NCI-H1436 treated with DMSO at 0.1 percent for 48 hours (cell line): ENCODE results near the gene CTNNA2.

Experiments used
- DNase-seq: peaks from one replicate; lab custom pipeline; 2025; lab: John Stamatoyannopoulos, UW

Gene CTNNA2

GRCh38 chr2:79857888-79858287, 345.0 kb downstream of the CTNNA2 start:
- no peak for DNase-seq

DNA sequence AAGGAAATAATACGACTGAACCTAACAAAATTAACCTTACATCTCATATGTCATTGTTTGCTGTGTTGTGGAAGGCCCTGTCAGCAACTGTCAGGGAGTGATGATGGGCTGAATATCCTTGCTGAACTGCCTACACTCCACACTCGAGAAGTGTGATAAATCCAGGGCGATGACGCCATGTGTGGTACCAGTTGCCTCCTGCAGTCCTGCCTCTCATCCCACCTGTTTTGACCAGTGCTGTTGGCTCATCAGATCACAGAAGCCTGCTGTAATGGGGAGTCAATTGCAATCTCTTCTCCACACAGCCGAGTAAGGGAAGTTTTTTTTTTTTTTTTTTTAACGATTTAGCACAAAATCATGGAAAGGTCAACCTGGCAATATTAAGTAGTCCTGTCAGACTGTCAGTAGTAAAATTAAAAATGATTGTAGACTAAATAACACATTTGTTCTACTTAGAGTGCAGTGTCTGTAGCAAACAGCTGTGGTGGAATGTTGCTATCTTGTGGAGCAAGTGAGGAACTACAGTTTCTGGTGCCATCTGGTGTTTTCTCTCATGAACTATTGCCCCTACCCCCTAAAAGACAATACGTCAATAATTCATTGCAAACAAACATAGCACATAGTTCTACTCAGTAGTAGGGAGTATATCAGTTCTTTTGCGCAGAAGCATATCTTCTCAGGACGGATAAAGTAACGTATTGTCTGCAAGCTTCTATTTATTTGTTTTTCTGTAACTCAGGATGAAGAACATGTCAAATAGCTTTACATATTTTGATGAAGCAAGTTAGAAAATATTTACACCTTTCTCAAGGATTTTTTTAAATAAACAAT, 347.6 kb downstream of the CTNNA2 start:
- no peak for DNase-seq

- DNase-seq = no peak
Observed at GRCh38 chr2:79861059-79861374, 348.2 kb downstream of the CTNNA2 start.

DNA sequence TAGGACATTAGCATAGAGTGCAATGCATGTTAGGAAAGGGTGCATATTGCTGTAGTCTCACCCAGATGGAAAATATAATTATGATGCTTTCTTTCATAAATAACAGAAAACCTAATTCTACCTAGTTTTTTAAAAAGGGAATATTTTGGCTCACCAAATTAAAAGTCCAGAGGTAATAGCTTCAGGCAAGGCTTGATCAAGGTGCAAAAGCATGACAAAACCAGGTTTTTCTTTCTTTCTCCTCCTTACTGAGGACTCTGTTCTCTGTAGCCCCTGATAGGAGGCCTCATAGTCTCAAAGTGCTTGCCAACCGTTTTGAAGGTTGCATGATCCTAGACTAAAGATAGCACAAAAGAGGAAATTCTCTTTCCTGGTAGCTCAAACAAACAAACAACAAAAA, 349.9 kb downstream of the CTNNA2 start:
- DNase-seq = no peak

GRCh38 chr2:79872656-79873055, 359.8 kb downstream of the CTNNA2 start:
- DNase-seq = no peak

GRCh38 chr2:79874015-79874414, 361.2 kb downstream of the CTNNA2 start:
- no peak for DNase-seq

- no peak for DNase-seq
Observed at GRCh38 chr2:79876430-79876829, 363.6 kb downstream of the CTNNA2 start.

- no peak for DNase-seq
Observed at GRCh38 chr2:79882548-79882947, 369.7 kb downstream of the CTNNA2 start.

DNA sequence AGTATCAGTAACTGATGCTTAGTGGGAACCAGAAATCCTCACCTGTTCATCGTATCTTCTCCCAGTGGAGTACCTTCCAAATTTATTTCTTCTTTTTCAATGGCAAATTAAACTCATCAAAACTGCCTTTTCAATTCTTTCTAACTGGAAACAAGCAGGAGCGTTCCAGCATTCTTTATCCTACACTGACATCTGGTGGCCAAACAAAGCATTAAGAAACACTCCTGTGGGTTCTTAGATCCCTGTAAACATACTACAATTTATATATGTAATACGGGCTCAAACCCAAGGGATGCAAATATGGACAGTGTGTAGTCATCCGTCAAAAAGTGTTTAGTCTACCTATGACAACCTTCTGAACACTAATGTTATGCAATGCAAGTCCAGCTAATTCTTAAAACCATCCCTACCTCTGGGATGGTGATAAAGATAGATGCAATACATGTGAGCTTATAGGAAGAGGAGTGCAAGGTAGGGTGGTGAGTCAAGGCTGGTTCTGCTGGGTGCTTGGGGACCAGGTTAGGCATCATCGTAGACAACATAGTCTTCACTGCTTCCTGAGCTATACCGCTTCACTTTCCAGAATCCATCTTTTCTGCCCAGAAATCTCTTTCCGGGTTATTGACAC, 375.0 kb downstream of the CTNNA2 start:
- DNase-seq = peak; percentile 14

DNA sequence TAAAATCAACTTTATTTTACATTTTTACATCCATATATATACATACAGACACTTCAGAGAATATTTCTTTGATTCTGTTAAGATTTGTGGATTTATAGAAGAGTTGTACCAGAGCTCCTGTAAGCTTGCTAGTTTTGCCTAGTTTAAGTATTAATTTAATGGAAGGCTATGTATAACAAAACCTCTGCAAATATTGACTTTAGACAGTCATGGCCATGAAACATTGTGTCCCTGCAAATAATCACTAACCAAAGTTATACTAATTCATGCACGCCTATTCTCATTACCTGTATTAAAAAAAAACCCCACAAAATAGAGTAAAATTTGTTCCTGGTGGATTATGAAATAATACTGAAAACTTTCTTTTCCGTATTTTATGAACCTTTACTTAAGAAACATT, 379.3 kb downstream of the CTNNA2 start:
- DNase-seq = no peak

DNA sequence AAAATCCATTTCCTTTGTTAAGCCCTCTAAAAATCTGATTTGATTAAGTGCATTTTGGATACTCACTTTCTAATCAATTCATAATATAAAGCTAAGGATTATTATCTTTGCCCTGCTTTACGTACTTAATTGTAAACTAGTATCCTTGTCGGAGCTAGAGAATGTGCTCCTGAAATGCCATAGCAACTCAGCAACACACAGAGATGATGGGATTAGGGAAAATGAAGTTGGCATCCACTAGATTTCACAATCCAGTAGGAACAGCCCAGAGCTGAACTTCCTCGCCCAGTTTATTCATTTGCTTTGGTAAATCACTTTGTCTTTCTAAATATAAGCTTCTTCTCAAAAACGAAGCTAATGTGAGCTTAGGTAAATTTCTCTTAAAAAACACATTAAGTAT, 386.3 kb downstream of the CTNNA2 start:
- DNase-seq = no peak

DNA sequence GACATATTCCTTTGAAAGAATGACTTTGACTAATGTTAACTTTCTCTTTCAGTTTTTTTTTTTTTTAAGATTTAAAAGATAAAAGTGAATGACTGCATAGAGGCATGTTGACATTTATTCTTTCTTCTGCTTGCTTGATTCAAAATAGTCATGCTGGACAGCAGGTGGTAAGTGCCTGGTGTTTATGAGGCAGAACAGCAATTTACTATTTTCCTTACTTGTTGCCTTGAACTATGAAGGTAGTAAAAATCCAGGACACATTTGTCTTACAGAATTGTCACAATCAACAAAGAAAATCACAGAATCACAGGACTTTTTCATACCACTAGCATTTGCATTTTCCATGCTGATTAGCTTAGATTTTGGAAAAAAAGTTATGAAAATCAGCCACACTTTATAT, 388.3 kb downstream of the CTNNA2 start:
- DNase-seq = no peak

- DNase-seq = no peak
Observed at GRCh38 chr2:79903222-79904000, 390.6 kb downstream of the CTNNA2 start.

GRCh38 chr2:79906139-79906890, 393.5 kb downstream of the CTNNA2 start:
- no peak for DNase-seq

- DNase-seq = no peak
Observed at GRCh38 chr2:79909521-79909920, 396.7 kb downstream of the CTNNA2 start.

- DNase-seq = no peak
Observed at GRCh38 chr2:79910643-79911042, 397.8 kb downstream of the CTNNA2 start.

DNA sequence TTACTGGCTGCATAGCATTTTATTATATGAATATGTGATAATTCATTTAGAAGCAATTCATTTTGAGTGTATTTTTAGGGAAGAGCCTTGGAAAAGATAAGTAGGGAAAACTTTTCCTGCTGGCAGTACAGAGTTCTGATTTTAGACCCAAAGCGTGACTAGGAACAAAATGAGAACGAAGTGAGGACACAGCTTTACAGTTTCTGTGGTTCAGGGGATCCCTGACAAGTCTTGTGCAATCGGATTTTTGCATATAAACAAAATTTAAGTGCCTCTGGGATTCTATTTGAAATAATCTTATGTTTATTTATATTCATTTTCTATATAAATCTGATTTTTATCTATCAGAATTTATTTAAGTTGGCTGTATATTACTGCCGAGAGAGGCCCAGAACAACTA, 402.6 kb downstream of the CTNNA2 start:
- no peak for DNase-seq

GRCh38 chr2:79916285-79916684, 403.4 kb downstream of the CTNNA2 start:
- no peak for DNase-seq

- DNase-seq = no peak
Observed at GRCh38 chr2:79920512-79921076, 407.7 kb downstream of the CTNNA2 start.

GRCh38 chr2:79929624-79930023, 416.8 kb downstream of the CTNNA2 start:
- no peak for DNase-seq

DNA sequence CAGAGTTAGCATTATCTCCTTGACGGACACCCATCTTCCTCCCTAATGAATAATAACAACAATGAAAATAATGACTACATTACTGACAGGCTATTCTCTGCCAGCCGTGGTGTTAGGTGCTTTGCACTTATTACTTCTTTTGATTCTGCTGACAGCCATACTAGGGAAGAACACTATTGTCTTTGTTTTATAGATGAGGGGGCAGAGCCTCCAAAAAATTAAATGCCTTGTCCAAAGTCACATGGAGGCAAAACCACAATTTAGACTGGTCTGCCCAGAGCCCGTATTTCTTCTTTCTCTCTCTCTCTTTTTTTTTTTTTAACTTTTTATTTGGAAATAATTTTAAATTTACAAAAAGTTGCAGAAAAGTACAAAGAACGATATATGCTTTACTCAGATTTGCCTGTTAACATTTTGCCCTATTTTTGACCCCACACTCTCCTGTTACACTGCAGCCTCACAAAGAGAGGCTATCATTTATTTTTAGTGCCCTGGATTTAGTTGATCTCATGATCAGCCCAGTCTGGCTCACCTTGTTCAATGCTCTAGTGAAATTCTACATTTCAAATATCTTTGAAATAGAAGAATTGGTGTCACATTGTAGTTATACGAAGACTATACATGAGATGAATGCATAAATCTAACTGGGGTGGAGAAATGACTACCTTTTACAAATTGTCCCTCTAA, 422.3 kb downstream of the CTNNA2 start:
- DNase-seq = no peak
